Ramos (cell line): ENCODE results near the gene MRC2.

Experiments
- in situ Hi-C: fragments of 300-500 bp; cut with MboI; formaldehyde crosslinking; loops from one replicate; pipeline ENCODE4 v1.14.3; 2022; ENCODE audit warnings: low sequenced_read_pairs; ENCODE audit not compliant: unreplicated experiment

The MRC2 gene

GRCh38 chr17:62695093-62695738 lies 67.7 kb downstream of the MRC2 start:
- in situ Hi-C loops = loop anchor here (25.0 kb wide), 1 partner anchor 717 kb away; no protein-coding TSS in a partner anchor

- in situ Hi-C loops = loop anchor here (25.0 kb wide), 1 partner anchor 716 kb away; no protein-coding TSS in a partner anchor
These were observed 68.8 kb downstream of the MRC2 start for GRCh38 chr17:62696256-62696655.

GRCh38 chr17:62696726-62697490 lies 69.4 kb downstream of the MRC2 start:
- in situ Hi-C loops = loop anchor here (25.0 kb wide), 1 partner anchor 715 kb away; no protein-coding TSS in a partner anchor

GRCh38 chr17:62698459-62698858 lies 71.0 kb downstream of the MRC2 start:
- in situ Hi-C loops = loop anchor here (25.0 kb wide), 1 partner anchor 714 kb away; no protein-coding TSS in a partner anchor

- in situ Hi-C loops = loop anchor here (25.0 kb wide), 1 partner anchor 261 kb away; the partner anchor contains the start of gene TANC2
These were observed 73.7 kb downstream of the MRC2 start for GRCh38 chr17:62700964-62701705.

GRCh38 chr17:62701706-62702085 lies 74.2 kb downstream of the MRC2 start:
- in situ Hi-C loops = loop anchor here (25.0 kb wide), 1 partner anchor 261 kb away; the partner anchor contains the start of gene TANC2

GRCh38 chr17:62702746-62703260 lies 75.3 kb downstream of the MRC2 start:
- in situ Hi-C loops = loop anchor here (25.0 kb wide), 1 partner anchor 259 kb away; the partner anchor contains the start of gene TANC2

GRCh38 chr17:62703261-62703775 lies 75.8 kb downstream of the MRC2 start:
- in situ Hi-C loops = loop anchor here (25.0 kb wide), 1 partner anchor 259 kb away; the partner anchor contains the start of gene TANC2

- in situ Hi-C loops = loop anchor here (25.0 kb wide), 1 partner anchor 258 kb away; the partner anchor contains the start of gene TANC2
These were observed 76.4 kb downstream of the MRC2 start for GRCh38 chr17:62703776-62704380.

GRCh38 chr17:62704381-62704971 lies 77.0 kb downstream of the MRC2 start:
- in situ Hi-C loops = loop anchor here (25.0 kb wide), 1 partner anchor 258 kb away; the partner anchor contains the start of gene TANC2

- in situ Hi-C loops = loop anchor here (25.0 kb wide), 1 partner anchor 257 kb away; the partner anchor contains the start of gene TANC2
These were observed 77.8 kb downstream of the MRC2 start for GRCh38 chr17:62705156-62705777.

- in situ Hi-C loops = loop anchor here (25.0 kb wide), 1 partner anchor 256 kb away; the partner anchor contains the start of gene TANC2
These were observed 78.5 kb downstream of the MRC2 start for GRCh38 chr17:62705778-62706597.

GRCh38 chr17:62706598-62707424 lies 79.3 kb downstream of the MRC2 start:
- in situ Hi-C loops = loop anchor here (25.0 kb wide), 1 partner anchor 255 kb away; the partner anchor contains the start of gene TANC2

GRCh38 chr17:62707425-62707739 lies 79.9 kb downstream of the MRC2 start:
- in situ Hi-C loops = loop anchor here (25.0 kb wide), 1 partner anchor 255 kb away; the partner anchor contains the start of gene TANC2

- in situ Hi-C loops = loop anchor here (25.0 kb wide), 1 partner anchor 254 kb away; the partner anchor contains the start of gene TANC2
These were observed 81.1 kb downstream of the MRC2 start for GRCh38 chr17:62708587-62708986.

GRCh38 chr17:62712171-62712581 lies 84.7 kb downstream of the MRC2 start:
- in situ Hi-C loops = loop anchor here (25.0 kb wide), 1 partner anchor 250 kb away; the partner anchor contains the start of gene TANC2
